Right lobe of liver (tissue), 4 donors: ENCODE measurements around the gene DSCAM.

Experiments used
- CTCF ChIP-seq, 4 donors: fragments of 200-600 bp in 3 of 4; fragments of 450-650 bp in 1 of 4; IDR thresholded peaks; one replicate each; pipeline versions ENCODE4 v1.5.1 to v1.8.0; 2016 to 2022; ENCODE audit warnings: antibody characterized with exemption in 4 of 4, mild to moderate bottlenecking in 2 of 4
- POLR2A ChIP-seq: fragments of 450-650 bp; IDR thresholded peaks from one replicate; pipeline ENCODE4 v1.6.1; 2017; ENCODE audit warnings: antibody characterized with exemption, mild to moderate bottlenecking
- donor health status: DM: no; HTN: no; CAD: no.
- donor health status: DM: no; HTN: no; CAD: no.
- donor health status: DM: no; HTN: yes; CAD: no.

- TF ChIP-seq CTCF (IDR thresholded peaks at IDR 0.05) (no peak), POLR2A (no peak)
Measured at GRCh38 chr21:40706806-40707655, 139.9 kb downstream of the DSCAM start.
